GM23338 (cell line): ENCODE data around the gene NDUFA11. TPM values are rescaled to one million over a fixed set of nuclear protein-coding genes. Genes with fewer than 3 reads are reported as not detected.

Source experiments
- ATAC-seq: fragments of 200-7000 bp; cut with Tn5 transposase; 3 replicates; pipeline ENCODE4 v1.9.1; 2020
- DNase-seq: peaks from one replicate; pipeline ENCODE4 v3.0.0-alpha.2; 2015; ENCODE audit warnings: low spot score
- H2AFZ ChIP-seq: fragments of 200-600 bp; sonication (generic); 2 replicates; pipeline ENCODE4 v1.8.0; 2016; ENCODE audit warnings: antibody characterized with exemption, mild to moderate bottlenecking, moderate library complexity
- H3F3A ChIP-seq: fragments of 200-600 bp; sonication (generic); replicated peaks from 2 replicates; pipeline ENCODE4 v1.8.0; 2017; ENCODE audit warnings: antibody characterized with exemption, mixed run types, low read depth
- H3K27ac ChIP-seq: fragments of 200-600 bp; sonication (generic); 2 replicates; pipeline ENCODE4 v1.6.1; 2016; ENCODE audit warnings: low read depth
- H3K27me3 ChIP-seq: fragments of 200-600 bp; sonication (generic); 2 replicates; pipeline ENCODE4 v1.8.0; 2016; ENCODE audit warnings: mild to moderate bottlenecking, mixed run types, moderate library complexity; ENCODE audit not compliant: insufficient read depth
- H3K36me3 ChIP-seq: fragments of 200-600 bp; sonication (generic); 2 replicates; pipeline ENCODE4 v1.8.0; 2016; ENCODE audit warnings: mild to moderate bottlenecking; ENCODE audit not compliant: insufficient read depth
- H3K4me1 ChIP-seq: fragments of 200-600 bp; sonication (generic); 2 replicates; pipeline ENCODE4 v1.8.0; 2016; ENCODE audit warnings: mild to moderate bottlenecking, moderate library complexity; ENCODE audit not compliant: insufficient read depth
- H3K4me2 ChIP-seq: fragments of 200-600 bp; sonication (generic); 2 replicates; pipeline ENCODE4 v1.7.1; 2017; ENCODE audit warnings: mixed run types
- H3K4me3 ChIP-seq: fragments of 200-600 bp; sonication (generic); 2 replicates; pipeline ENCODE4 v1.6.1; 2016; ENCODE audit warnings: mixed run types
- H3K79me2 ChIP-seq: fragments of 200-600 bp; sonication (generic); replicated peaks from 2 replicates; pipeline ENCODE4 v1.8.0; 2017; ENCODE audit warnings: mild to moderate bottlenecking; ENCODE audit not compliant: insufficient read depth
- H3K9me2 ChIP-seq: fragments of 200-600 bp; sonication (generic); 2 replicates; pipeline ENCODE4 v1.8.0; 2017; ENCODE audit not compliant: insufficient read depth
- H4K20me1 ChIP-seq: fragments of 200-600 bp; sonication (generic); replicated peaks from 2 replicates; pipeline ENCODE4 v1.8.0; 2017; ENCODE audit warnings: mild to moderate bottlenecking; ENCODE audit not compliant: insufficient read depth
- H3K27ac Mint-ChIP-seq: 2 replicates; pipeline ENCODE4 v1.8.0; 2020; ENCODE audit warnings: inconsistent platforms, mild to moderate bottlenecking, moderate library complexity, mixed read lengths
- H3K27me3 Mint-ChIP-seq: 3 replicates; pipeline ENCODE4 v1.8.0; 2022; ENCODE audit warnings: low read depth, mild to moderate bottlenecking, moderate library complexity, mixed read lengths, inconsistent platforms; ENCODE audit not compliant: insufficient read depth, poor library complexity
- H3K36me3 Mint-ChIP-seq: 3 replicates; pipeline ENCODE4 v1.8.0; 2021; ENCODE audit warnings: low read depth, mild to moderate bottlenecking, inconsistent platforms, moderate library complexity, mixed read lengths
- H3K4me1 Mint-ChIP-seq: 3 replicates; pipeline ENCODE4 v1.8.0; 2020; ENCODE audit warnings: mild to moderate bottlenecking, inconsistent platforms, mixed read lengths
- H3K4me3 Mint-ChIP-seq: 3 replicates; pipeline ENCODE4 v1.8.0; 2021; ENCODE audit warnings: moderate library complexity, mild to moderate bottlenecking, inconsistent platforms, mixed read lengths
- H3K9me3 Mint-ChIP-seq: 3 replicates; pipeline ENCODE4 v1.8.0; 2020; ENCODE audit warnings: moderate library complexity, mild to moderate bottlenecking, inconsistent platforms, mixed read lengths
- EZH2 ChIP-seq: fragments of 200-600 bp; sonication (generic); IDR thresholded peaks from one replicate; pipeline ENCODE4 v1.8.0; 2017; ENCODE audit warnings: antibody characterized with exemption, mild to moderate bottlenecking, low read depth; ENCODE audit not compliant: unreplicated experiment
- EZH2phosphoT487 ChIP-seq: fragments of 200-600 bp; sonication (generic); IDR thresholded peaks from one replicate; pipeline ENCODE4 v1.8.1; 2018; ENCODE audit warnings: antibody characterized with exemption; ENCODE audit not compliant: unreplicated experiment
- POLR2AphosphoS5 ChIP-seq: IDR thresholded peaks from 2 replicates; pipeline ENCODE4 v1.6.1; 2016; ENCODE audit warnings: antibody characterized with exemption, low read depth
- REST ChIP-seq: IDR thresholded peaks from one replicate; pipeline ENCODE4 v1.6.1; 2018; ENCODE audit warnings: antibody characterized with exemption; ENCODE audit not compliant: unreplicated experiment
- STAT1 ChIP-seq: IDR thresholded peaks from one replicate; pipeline ENCODE4 v1.6.1; 2016; ENCODE audit warnings: antibody characterized with exemption; ENCODE audit not compliant: unreplicated experiment
- ZNF462 ChIP-seq: fragments of 250-450 bp; sonication (Bioruptor Pico); IDR thresholded peaks from 2 replicates; pipeline ENCODE4 v1.5.0; 2020; ENCODE audit warnings: mild to moderate bottlenecking, moderate library complexity
- polyA plus RNA-seq: library from polyadenylated mRNA; unstranded; fragments of >200 nt; fragmentation: Nextera tagmentation; extraction: Ambion mirVana; gene quantifications from 2 replicates; pipeline ENCODE4 v1.2.1, GENCODE V29; 2016
- total RNA-seq: library from RNA; depleted of rRNA; stranded (reverse); fragments of >200 nt; shearing (Covaris generic); gene quantifications from 2 replicates; pipeline ENCODE4 v1.2.3, GENCODE V29; 2014

The NDUFA11 gene
- total and polyA plus RNA-seq, 2 experiments from 2014 or later: 171 to 523 TPM

- TF ChIP-seq ZNF462 (CRISPR knock-in tag): no peak
These were observed 7.8 kb upstream of the NDUFA11 start (continued) for GRCh38 chr19:5911366-5911765.

- H3K9me3 Mint-ChIP-seq: no peaks in the 10 kb centered on the region
- H3K4me1 ChIP-seq: no peaks in the 10 kb centered on the region
- H3K27ac Mint-ChIP-seq: no peak overlapping the region
- H3K36me3 ChIP-seq: no peaks in the 10 kb centered on the region
- H3K4me3 Mint-ChIP-seq: no peak overlapping the region
- H3K9me2 ChIP-seq: no peaks in the 10 kb centered on the region
- no peaks in the 10 kb centered on the region; the same call in 2 of the 3 replicates for H3K36me3 Mint-ChIP-seq
- no peak overlapping the region for H3K4me2 ChIP-seq
- no peaks in the 10 kb centered on the region for H3F3A ChIP-seq
- H2AFZ ChIP-seq: no peak overlapping the region
- no peaks in the 10 kb centered on the region; the same call in none of the 2 replicates for H4K20me1 ChIP-seq
- ATAC-seq: no peak
- peaks cover 4% of the 10 kb centered on the region for H3K27me3 Mint-ChIP-seq
- H3K27ac ChIP-seq: no peak overlapping the region
- H3K4me1 Mint-ChIP-seq: no peaks in the 10 kb centered on the region
- no peaks in the 10 kb centered on the region for H3K79me2 ChIP-seq
- no peak overlapping the region for H3K4me3 ChIP-seq
- no peak for DNase-seq
- H3K27me3 ChIP-seq: no peaks in the 10 kb centered on the region
- TF ChIP-seq EZH2 (no peak), EZH2phosphoT487 (no peak), POLR2AphosphoS5 (no peak), REST (no peak), STAT1 (no peak), ZNF462 (CRISPR knock-in tag) (no peak)
These were observed 7.0 kb upstream of the NDUFA11 start for GRCh38 chr19:5910638-5910907.
